ENCODE measurements around the gene RBFOX2.
"Not testable (repeated sequence)": the region's sequence is repeated elsewhere in the genome, so short reads cannot be mapped to it uniquely, and the experiment has no call there.

Gene RBFOX2, protein sequence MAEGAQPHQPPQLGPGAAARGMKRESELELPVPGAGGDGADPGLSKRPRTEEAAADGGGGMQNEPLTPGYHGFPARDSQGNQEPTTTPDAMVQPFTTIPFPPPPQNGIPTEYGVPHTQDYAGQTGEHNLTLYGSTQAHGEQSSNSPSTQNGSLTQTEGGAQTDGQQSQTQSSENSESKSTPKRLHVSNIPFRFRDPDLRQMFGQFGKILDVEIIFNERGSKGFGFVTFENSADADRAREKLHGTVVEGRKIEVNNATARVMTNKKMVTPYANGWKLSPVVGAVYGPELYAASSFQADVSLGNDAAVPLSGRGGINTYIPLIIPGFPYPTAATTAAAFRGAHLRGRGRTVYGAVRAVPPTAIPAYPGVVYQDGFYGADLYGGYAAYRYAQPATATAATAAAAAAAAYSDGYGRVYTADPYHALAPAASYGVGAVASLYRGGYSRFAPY

DNA sequence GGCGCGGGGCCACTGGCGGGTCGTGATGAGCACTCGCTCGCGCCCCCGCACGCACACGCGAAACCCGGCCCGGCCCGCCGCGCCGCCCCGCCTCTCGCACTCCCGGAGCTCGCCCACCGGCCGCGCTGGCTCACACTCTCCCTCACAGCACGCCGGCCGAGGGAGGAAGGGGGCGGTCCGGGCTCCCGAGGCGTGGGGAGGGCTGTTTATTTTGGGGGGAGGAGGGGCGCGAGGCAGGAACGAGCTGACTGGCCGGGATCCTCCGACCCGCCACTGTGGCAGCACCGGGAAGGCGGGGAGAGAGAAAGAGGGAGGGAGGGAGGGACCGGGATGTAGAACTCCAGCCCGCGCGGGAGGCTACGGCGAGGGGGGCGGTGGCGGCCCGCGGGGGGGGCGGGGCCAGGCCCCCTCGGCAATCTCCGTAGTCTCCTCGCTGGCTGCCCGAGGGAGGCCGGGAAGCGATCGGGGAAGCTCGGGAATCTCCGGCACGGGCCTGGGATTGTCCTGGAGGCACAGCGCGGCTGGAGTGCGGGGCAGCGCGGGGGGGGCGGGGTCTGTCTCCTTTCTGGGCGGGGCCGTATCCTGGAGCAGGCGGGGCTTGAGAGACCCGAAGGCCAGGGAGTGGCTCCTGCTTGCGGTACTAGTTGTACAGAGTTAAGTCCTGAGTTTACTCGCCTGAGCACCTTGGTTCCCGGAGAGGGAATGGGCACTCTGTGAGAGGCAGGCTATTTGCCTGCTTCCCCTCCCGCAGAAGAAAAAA, at the start of gene RBFOX2:
Gene RBFOX2, minus strand, starts transcription at position 179 of the 760 bp plus-strand sequence. CDS start 399 bp downstream, outside the sequence.
- DNase-seq (ENCODE audit: low spot score) = peak; percentile 100

DNA sequence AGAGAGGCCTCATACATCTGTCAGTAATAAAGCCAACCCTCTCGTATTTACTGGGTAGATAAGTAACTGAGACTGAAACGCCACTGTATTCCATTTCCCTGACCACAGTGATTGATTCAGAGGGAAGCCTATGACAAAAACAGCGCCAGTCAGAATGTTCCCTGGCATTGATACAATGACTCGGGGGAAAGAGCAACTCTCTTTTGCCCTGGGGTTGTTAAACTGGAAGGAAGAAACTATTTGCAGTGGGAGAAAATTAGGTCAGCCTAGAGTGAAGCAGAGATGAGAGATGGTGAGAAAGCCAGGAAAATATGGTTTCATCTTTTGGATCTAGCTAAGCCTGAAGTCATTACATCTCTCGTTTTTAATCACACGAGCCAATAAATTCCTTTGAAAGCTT, 48.6 kb upstream of the RBFOX2 start:
- DNase-seq (ENCODE audit: low spot score) = no peak

DNA sequence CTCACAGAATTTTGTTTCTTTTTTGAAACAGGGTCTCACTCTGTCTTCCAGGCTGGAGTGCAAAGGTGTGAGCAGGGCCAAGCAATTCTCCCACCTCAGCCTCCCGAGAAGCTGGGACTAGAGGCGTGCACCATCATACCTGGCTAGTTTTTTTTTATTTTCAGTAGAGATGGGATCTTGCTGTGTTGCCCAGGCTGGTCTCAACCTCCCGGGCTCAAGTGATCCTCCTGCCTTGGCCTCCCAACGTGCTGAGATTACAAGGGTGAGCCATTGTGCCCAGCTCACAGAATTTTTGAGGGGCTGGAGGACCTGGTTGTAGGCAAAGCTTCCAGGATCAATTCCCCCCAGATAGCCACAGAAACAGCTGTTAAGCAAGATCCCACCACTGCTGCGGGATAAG, 47.1 kb upstream of the RBFOX2 start:
- no peak for DNase-seq (ENCODE audit: low spot score)

DNA sequence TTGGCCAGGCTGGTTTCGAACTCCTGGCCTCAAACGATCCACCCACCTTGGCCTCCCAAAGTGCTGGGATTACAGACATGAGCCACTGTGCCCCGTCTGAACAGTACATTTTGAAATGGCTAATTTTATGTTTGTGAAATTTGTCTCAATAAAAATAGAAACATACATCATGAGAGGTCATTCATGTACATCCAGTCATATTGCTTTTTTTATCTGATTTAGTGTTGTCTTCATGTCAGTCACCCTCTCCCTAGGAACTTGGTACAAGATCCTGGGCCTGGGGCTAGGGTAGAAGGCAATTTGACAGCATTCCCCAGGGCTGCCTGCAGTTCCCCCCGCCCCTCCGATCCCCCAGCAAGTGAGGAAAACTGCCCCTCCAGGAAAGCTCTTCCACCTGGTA, 46.6 kb upstream of the RBFOX2 start:
- no peak for DNase-seq (ENCODE audit: low spot score)

DNA sequence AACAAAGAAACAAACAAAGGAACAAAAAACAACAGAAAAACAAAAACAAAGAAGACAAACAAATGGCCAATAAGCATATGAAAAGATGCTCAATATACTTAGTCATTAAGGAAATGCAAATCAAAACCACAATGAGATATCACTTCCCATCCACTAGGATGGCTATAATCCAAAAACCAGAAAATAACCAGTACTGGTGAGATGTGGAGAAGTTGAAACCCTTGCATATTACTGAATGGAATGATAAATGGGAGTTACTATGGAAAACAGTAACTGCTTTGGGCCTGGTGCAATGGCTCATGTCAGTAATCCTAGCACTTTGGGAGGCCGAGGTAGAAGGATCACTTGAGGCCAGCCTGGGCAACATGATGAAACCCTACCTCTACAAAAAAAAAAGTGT, 44.9 kb upstream of the RBFOX2 start:
- DNase-seq (ENCODE audit: low spot score) = no peak

DNA sequence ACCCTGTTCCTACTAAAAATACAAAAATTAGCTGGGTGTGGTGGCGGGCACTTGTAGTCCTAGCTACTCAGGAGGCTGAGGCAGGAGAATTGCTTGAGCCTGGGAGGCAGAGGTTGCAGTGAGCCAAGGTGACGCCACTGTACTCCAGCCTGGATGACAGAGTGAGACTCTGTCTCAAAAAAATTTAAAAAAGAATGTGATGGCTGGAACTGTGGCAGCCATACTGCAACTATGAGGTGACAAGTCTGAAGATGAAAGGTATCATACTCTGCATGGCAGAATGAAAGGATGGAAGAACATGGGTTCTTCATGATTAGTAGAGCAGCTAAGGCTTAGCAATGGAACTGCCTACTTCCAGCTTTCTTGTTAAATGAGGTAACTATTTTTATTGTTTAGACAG, 42.0 kb upstream of the RBFOX2 start:
- DNase-seq (ENCODE audit: low spot score) = not testable (repeated sequence)

DNA sequence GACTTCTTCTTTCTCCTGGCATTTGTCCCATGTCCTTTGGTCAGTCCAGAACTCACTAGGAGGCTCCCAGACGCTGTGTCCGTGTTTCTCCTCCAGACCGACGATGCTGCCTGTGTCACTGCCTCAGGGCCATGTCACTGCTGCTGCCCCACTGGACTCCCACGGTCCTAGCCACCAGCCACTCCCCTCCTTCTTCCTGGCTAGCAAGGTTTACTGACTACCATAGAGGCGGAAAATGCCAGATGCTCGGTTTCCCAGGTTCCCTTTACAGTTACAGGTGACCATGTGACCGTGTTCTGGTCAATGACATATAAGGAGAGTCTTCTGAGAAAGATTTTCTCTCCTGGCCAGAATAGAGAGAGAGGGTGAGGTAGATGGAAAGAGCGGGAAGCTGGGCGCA, 40.7 kb upstream of the RBFOX2 start:
- DNase-seq (ENCODE audit: low spot score) = no peak

DNA sequence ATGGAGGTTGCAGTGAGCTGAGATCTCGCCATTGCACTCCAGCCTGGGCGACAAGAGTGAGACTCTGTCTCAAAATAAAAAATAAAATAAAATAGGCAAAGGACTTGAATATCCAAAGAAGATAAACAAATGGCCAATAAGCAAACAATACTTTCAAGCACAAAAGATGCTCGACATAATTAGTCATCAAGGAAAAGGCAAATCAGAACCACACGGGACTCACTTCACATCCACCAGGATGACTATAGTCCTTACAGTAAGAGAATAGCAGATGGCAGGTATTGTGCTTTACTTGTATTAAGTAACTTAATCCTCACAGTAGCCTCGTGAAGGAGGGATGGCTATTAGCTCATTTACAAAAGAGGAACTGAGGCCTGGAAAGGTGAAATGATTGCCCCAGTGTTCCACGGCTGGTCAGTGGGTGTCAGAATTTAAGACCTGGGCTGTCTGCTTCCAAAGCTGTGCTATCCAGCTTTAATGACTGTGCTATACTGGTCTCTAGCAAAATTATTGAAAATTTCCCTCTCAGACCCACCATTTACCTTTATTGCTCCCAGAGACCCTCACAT, 40.2 kb upstream of the RBFOX2 start:
- DNase-seq (ENCODE audit: low spot score) = no peak

DNA sequence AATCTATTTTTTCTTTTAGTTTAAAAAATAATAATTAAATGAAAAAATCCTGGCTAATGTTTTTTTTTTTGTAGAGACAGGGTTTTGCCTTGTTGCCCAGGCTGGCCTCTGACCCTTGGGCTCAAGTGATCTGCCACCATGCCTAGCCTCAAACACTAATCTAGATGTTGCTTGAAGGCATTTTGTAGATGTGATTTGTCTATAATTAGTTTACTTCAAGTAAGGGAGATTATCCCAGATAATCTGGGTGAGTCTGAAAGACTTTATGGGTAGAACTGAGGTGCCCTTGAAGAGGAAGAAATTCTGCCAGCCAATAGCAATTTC, 38.6 kb upstream of the RBFOX2 start:
- DNase-seq (ENCODE audit: low spot score) = no peak

DNA sequence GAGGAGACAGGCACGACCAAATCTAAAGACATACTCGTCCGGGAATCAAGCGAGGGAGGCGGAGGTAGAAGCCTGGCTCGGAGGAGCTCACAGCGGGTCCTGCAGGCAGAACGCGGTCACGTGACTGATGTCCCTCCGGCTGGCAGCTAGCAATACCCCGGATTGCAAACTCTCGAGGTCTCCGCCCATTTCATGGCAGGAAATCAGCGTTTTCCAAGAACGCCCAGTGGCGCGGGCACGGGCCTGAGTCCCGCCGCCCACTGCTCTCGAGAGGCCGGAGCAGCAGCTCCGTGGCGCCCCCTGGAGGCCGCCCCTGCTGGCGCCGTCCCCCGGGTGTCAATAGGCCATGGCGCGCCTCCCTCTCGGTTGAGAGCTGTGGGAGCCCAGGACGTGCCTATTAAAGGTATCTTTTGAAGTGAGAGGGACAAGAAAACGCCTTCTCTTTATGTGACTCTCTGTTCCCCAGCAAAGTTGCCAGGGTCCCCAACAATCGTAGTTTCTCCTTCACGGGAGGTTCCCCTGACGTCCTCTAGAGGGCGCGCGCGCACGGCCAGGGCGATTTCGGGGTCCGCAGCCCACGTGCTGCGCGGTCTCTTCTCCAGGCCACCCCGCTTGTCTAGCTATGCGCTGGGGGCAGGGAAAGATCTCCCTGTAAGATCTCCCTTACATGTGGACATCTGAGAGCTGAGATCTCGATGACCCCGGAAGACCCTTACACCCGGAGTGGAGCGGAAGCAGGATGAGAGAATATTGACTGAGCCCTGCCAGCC, 37.3 kb upstream of the RBFOX2 start:
- peak; percentile 95 for DNase-seq (ENCODE audit: low spot score)

DNA sequence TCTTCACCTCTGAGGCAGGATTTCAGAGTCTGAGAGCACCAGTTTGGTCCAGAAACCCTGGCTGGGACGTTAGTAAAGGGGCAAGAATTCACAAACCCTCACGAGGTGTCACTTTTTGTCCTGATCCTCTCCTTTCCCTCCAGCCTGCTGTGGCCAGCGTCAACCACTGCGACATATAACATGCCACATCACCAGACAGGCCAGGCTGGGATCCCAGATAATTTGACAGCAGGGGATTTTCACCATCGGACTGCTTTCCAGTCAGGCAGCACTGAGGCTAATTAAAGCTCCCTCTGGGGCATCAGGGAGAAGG, 36.8 kb upstream of the RBFOX2 start:
- no peak for DNase-seq (ENCODE audit: low spot score)

DNA sequence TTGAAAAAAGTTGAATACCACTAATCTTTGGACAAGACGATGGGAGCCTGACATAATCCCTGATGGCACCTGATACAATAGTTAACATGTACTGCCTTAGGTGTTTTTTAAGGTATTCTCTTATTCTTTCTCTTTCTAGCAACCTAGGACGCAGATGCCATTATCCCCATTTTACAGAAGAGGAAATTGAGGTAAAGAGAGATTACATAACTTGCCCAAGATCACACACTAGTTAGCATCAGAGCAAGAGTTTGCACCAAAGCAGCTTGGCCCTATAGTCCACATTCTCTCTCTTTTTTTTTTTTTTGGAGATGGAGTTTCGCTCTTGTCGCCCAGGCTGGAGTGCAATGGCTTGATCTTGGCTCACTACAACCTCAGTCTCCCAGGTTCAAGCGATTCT, 35.7 kb upstream of the RBFOX2 start:
- no peak for DNase-seq (ENCODE audit: low spot score)

DNA sequence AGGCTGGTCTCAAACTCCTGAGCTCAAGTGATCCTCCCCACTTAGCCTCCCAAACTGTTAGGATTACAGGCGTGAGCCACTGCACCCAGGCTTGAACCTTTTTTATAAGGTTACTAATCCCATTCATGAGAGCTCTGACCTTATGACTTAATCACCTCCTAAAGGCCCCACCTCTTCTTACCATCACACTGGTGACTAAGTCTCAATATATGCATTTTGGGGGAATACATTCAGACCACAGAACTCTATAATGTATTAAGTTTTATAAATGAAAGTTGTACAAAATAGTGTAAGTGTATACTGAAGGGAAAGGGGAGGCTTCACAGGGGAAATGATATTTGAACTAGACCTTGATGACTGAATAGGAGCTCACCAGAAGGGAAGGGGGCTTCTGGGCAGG, 28.4 kb upstream of the RBFOX2 start:
- DNase-seq (ENCODE audit: low spot score) = no peak

DNA sequence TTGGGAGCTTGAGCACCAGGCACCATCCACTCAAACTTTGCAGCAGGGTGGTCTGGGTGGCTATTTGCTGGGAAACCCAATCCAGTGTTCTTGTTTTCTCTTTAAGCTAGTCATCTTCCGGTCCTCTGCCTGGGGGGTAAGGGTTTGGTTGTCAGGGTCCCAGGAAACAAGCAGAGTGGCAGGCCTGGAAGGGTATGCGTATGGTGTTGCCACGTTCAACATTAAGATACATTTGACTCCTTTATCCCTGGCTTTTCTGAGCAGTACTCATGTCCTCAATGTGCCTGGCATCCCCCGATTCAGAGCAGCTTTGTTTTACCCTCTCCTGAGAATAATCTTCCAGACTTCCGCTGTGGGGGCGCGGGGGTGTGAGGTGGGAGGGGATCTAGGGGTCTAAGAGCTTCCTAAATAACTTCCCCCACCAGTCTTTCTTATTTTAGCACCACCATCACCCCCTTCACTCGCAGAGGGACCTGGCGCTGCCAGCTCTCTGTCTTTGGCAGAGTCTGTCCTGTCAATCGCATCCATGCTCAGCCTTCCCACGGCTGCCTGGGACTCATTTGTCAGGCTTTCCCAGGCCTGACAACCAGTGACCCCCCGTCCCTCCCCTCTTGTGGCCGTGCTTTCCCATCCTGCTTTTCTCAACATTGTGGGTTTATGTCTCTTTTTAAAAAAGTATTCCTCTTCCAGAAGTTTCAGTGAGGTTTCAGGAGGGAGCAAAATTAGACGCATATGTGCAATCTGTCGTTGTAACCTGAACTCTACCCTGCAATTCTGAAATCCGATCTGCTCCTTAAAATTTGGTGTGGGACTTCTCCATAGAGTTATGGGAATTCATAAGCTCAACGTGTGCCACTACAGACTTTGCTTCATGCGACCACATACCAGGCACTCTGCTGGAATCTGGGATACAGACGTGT, 27.0 kb upstream of the RBFOX2 start:
- no peak for DNase-seq (ENCODE audit: low spot score)

DNA sequence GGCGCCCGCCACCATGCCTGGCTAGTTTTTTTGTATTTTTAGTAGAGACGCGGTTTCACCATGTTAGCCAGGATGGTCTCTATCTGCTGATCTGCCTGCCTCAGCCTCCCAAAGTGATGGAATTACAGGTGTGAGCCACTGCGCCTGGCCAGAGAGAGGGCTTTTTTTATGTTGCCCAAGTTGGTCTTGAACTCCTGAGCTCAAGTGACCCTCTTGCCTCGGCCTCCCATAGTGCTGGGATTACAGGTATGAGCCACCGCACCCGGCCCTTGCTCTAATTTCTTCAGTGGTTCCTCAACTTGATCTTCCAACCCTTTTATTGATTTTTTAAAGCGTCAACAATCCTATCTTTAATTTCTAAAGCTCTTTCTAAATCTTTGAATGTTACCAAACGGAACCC, 25.8 kb upstream of the RBFOX2 start:
- DNase-seq (ENCODE audit: low spot score) = not testable (repeated sequence)

DNA sequence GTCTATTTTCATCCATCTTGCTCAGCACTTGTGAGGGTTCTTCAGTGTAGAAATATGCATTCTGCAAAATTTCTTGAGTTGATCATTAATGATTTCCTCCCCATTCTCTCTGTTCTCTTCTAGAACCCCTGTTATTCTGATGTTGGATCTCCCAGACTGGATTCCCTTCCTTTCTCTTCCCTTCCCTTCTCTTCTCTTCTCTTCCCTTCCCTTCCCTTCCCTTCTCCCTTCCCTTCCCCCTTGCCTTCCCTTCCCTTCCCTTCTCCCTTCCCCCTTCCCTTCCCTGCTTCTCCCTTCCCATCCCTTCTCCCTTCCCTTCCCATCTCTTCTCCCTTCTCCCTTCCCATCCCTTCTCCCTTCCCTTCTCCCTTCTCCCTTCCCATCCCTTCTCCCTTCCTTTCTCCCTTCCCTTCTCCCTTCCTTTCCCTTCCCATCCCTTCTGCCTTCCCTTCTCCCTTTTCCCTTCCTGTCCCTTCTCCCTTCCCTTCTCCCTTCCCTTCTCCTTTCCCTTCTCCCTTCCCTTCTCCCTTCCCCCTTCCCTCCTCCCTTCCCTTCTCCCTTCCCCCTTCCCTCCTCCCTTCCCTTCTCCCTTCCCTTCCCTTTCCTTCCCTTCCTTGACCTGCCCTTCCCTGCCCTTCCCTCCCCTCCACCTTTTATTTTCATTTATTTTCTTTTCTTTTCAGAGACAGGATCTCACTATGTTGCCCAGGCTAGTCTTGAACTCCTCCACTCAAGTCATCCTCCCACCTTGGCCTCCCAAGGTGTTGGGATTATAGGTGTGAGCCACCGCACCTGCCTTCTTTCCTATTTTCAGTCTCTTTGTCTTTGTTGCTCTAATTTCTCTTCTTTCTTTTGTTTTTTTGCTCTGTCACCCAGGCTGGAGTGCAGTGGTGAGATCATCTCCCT, 24.9 kb upstream of the RBFOX2 start:
- no peak for DNase-seq (ENCODE audit: low spot score)

DNA sequence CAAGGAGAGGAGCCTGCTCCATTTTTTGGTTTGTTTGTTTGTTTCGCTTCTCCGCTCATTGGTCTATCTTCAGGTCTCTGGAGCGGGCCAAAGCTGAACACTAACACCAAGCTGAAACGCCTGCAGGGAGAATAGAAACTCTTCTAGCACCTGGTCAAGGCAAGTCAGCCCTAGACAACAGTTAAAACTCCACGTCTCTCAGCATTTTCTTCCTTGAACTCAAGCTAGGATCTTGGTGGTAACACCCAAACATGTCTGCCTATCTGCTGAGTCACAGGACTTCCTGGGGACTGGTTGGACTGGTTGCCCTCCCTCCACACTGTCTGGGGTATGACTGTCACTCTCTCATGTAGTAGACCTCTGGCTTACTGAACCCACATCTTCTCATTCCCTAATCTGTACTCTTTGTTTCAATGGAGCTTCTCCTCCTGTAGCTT, 23.9 kb upstream of the RBFOX2 start:
- peak; percentile 42 for DNase-seq (ENCODE audit: low spot score)

DNA sequence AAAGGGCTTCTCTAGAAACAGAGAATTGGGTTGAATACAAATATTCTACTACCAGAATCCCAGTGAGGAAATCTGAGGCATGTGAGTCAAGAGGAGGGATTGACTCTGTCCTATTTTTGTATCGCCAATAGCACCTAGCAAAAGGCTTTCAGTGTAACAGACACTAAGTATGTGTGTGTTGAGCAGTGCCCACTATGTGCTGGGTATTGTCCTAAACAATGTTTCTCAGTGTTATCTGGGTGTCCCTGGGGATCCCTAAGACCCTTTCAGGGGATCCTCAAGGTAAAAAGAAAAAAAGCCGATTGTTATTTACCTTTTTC, 21.0 kb upstream of the RBFOX2 start:
- DNase-seq (ENCODE audit: low spot score) = no peak

DNA sequence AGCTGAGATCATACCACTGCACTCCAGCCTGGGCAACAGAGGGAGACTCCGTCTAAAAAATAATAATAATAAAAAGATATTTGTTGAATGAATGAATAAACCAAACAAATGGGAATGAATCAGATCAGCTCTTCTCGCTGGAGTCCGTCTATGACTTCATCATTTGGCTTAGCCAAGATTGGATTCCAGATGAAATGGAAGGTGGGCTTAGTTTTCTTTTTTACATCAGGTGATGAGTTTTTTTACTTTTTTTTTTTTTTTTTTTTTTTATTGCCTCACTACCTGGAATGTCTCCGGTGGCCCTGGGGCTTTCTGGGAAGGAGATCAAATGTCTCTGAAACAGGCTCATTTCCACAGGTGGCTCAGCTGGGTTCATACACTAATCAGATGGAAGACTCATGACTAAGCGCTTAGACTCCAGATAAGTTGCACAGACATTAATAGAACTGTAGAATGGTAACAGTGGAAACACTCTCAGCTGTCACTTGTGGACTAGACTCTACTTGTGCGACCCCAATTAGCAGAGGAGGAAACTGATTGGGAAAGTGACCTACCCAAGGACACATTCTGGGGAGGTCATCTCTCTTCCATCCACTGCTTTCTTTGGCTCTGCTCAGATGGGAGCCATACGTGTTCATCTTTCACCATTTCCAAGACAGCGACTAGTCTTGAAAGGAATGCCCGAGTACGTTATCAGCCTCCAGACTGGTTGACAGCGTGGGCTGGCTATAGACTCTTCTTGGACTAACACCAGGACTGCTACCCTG, 20.5 kb upstream of the RBFOX2 start:
- DNase-seq (ENCODE audit: low spot score) = no peak

DNA sequence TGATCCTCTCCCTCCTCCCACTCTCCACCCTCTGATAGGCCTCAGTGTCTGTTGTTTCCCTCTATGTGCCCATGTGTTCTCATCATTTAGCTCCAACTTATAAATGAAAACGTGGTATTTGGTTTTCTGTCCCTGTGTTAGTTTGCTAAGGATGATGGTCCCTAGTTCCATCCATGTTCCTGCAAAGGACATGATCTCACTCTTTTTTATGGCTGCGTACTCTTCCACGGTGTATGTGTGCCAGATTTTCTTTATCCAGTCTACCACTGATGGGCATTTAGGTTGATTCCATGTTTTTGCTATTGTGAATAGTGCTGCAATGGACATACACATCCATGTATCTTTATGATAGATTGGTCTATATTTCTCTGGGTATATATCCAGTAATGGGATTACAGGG, 15.9 kb upstream of the RBFOX2 start:
- not testable (repeated sequence) for DNase-seq (ENCODE audit: low spot score)
